ENCODE results near the gene TMTC4.
"Not testable (repeated sequence)": the region's sequence is repeated elsewhere in the genome, so short reads cannot be mapped to it uniquely, and the experiment has no call there.

The TMTC4 gene, protein sequence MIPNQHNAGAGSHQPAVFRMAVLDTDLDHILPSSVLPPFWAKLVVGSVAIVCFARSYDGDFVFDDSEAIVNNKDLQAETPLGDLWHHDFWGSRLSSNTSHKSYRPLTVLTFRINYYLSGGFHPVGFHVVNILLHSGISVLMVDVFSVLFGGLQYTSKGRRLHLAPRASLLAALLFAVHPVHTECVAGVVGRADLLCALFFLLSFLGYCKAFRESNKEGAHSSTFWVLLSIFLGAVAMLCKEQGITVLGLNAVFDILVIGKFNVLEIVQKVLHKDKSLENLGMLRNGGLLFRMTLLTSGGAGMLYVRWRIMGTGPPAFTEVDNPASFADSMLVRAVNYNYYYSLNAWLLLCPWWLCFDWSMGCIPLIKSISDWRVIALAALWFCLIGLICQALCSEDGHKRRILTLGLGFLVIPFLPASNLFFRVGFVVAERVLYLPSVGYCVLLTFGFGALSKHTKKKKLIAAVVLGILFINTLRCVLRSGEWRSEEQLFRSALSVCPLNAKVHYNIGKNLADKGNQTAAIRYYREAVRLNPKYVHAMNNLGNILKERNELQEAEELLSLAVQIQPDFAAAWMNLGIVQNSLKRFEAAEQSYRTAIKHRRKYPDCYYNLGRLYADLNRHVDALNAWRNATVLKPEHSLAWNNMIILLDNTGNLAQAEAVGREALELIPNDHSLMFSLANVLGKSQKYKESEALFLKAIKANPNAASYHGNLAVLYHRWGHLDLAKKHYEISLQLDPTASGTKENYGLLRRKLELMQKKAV

DNA sequence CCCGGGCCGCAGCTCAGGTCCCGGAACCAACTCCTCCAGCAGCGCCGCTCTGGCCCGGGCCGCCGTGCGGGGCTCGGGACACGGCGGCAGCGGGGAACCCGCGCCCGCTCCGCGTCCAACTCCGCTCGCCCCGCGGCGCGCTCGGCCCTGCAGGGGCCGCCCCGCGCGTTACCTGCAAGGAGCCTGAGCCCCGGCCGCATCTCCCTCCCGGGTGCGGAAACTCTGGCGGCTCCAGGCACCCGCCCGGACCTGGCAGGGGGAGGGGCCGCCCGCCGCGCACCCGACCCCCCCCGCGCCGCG lies at the start of gene TMTC4:
TMTC4 (minus strand) TSS at position 224 of the 300 bp plus-strand sequence. CDS start 4,433 bp downstream, outside the sequence.
- no peak for DNase-seq (ENCODE audit: low read depth)

DNA sequence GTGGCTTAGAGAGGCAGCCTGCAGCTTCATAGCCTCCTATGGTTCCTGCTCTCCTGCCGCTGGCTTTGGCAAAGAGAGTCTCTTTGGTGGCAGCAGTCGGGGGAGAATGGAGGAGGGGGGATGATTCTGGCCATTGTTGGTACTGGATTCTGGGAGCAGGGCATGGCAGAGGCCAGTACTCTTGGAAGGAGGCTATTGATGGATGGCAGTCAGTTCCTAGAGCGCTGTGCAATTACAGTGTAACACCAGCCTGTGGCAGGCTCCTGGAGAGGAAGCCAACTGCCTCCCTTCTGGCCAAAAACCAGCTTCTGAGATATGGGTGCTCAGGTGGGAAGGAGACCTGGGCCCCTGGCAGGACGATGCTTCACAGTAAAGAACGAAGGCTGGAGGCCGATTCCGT lies 47.9 kb upstream of the TMTC4 start:
- DNase-seq (ENCODE audit: low read depth), result no peak

- DNase-seq (ENCODE audit: low read depth), result peak; percentile 39
These were observed 47.4 kb upstream of the TMTC4 start for GRCh38 chr13:100721885-100722512.

GRCh38 chr13:100715604-100716003 lies 41.0 kb upstream of the TMTC4 start:
- DNase-seq (ENCODE audit: low read depth), result no peak

- no peak for DNase-seq (ENCODE audit: low read depth)
These were observed 39.9 kb upstream of the TMTC4 start for GRCh38 chr13:100714478-100714877.

GRCh38 chr13:100710176-100710575 lies 35.6 kb upstream of the TMTC4 start:
- no peak for DNase-seq (ENCODE audit: low read depth)

- no peak for DNase-seq (ENCODE audit: low read depth)
These were observed 33.5 kb upstream of the TMTC4 start for GRCh38 chr13:100707818-100708740.

- not testable (repeated sequence) for DNase-seq (ENCODE audit: low read depth)
These were observed 23.7 kb upstream of the TMTC4 start for GRCh38 chr13:100698331-100698730.

DNA sequence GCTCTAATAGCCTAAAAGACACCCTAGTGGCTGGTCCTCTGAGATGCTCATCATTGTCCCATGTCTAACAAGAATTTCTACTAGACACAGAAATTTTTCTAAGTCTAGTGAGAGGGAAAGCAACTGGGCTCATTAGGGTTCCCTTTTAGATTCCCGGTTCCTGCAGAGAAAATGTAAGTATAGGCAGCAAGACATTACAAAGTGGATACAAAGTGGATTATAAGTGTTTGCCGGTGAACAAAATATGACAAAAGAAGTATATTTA lies 20.8 kb upstream of the TMTC4 start:
- no peak for DNase-seq (ENCODE audit: low read depth)

GRCh38 chr13:100694722-100695508 lies 20.3 kb upstream of the TMTC4 start:
- DNase-seq (ENCODE audit: low read depth), result no peak

GRCh38 chr13:100689191-100689590 lies 14.6 kb upstream of the TMTC4 start:
- no peak for DNase-seq (ENCODE audit: low read depth)

DNA sequence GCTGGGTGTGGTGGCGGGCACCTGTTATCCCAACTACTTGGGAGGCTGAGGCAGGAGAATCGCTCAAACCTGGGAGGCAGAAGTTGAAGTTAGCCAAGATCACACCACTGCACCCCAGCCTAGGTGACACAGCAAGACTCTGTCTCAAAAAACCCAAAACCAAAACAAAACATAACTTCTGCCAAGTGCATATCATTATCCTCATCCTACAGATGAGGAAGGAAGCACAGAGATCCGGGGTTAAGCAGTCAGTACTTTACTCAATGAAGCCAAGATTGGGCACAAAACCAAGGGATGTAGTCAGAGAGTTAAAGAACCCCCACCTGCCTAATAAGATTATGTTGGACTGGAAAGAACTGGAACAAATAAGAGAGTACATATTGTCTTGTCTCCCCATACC lies 5.5 kb upstream of the TMTC4 start:
- no peak for DNase-seq (ENCODE audit: low read depth)

- DNase-seq (ENCODE audit: low read depth), result not testable (repeated sequence)
These were observed 2.5 kb upstream of the TMTC4 start for GRCh38 chr13:100677128-100677527.

DNA sequence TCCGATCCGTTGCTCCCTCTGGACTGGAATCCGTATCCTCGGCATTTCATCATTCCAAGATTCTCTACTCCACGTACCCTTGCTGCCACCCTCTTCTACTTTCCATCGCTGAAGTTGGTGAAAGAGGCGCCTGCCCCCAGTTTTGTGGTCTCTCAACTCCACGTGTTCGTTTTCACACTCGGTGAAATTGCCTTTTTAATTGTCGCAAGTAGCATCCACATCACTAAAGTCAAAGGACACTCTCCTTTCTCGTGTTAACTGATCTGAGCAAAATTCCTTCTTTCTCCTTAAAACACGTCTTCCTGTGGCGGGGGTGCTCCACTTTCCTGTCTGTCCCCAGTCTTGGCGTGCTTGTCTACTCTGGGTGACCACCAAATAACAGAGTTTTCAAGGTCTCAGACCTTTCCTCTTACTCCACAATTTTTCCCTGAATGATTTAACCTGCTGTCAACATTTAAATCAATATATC lies 1.1 kb upstream of the TMTC4 start:
- no peak for DNase-seq (ENCODE audit: low read depth)

GRCh38 chr13:100674872-100675660 lies 471 bp upstream of the TMTC4 start:
- peak; percentile 99 for DNase-seq (ENCODE audit: low read depth)

DNA sequence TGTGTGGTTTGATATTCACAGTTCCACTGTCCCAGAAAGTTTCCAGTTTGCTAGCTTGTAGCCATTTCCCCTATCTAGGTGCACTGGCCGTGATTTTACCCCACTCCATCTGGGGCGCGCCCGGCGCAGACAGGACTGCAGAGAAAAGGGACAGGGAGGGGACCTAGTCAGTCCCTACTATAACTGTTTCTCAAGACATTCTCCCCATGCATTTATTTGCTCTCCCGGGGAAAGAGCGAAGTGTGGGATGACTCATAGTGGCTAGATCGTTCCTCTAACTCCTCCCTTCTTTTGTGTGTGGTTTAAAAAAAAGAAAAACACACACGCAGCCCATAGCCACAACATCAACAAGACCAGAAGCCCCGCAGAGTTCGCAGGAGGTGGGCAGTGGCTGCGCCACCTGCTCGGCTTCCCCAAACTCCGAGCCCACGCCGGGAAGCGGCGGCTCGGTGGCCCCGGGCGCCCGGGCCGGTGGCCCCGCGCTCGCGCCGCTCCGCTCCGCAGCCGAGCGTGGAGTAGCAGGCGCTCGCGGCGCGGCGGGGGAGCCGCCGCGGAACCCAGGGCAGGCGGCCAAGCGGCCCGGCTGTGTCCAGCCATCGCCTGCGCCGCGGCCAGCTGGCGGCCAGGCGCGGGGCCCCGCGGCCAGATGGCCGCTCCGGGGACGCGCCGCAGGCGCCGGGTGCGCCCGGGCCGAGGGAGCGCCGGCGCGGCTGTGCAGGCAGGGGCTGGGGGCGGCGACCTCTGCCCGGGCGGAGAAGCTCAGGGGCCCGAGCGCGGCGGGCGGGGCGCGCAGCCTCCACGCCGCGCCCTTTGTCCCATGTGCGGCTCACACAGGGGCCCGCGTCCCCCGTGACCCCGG lies 653 bp downstream of the TMTC4 start:
- peak; percentile 7 for DNase-seq (ENCODE audit: low read depth)

DNA sequence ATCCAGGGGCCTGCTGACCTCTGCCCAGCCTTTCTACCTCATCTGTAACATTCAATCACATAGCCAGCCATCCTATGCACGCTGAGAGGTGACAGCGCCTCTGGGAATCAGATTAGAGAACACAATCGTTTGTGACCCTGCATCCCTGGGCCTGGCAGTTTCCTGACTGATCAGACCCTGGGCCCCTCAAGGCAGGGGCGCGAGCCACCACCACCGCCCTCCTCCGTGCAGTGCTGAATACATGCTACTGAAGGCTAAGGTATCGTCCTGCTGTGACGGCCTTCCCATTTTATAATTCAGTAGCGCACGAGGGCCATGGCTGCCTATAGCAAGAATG lies 1.3 kb downstream of the TMTC4 start:
- DNase-seq (ENCODE audit: low read depth), result no peak

GRCh38 chr13:100671389-100672182 lies 3.0 kb downstream of the TMTC4 start:
- DNase-seq (ENCODE audit: low read depth), result no peak

- DNase-seq (ENCODE audit: low read depth), result no peak
These were observed 6.2 kb downstream of the TMTC4 start for GRCh38 chr13:100668408-100668807.

Measured in stimulated activated CD8-positive, alpha-beta memory T cell treated with anti-CD3 and anti-CD28 coated beads, Interleukin-15, amount 100 ng/mL, for 1 hour (primary cell).